Stimulated activated naive CD4-positive, alpha-beta T cell treated with Interleukin-2 at 50 U/mL for 16 hours (primary cell): ENCODE data around the gene CDH23.

Source experiments
- DNase-seq: peaks from one replicate; lab custom pipeline; 2025; lab: John Stamatoyannopoulos, UW

CDH23 gene

DNA sequence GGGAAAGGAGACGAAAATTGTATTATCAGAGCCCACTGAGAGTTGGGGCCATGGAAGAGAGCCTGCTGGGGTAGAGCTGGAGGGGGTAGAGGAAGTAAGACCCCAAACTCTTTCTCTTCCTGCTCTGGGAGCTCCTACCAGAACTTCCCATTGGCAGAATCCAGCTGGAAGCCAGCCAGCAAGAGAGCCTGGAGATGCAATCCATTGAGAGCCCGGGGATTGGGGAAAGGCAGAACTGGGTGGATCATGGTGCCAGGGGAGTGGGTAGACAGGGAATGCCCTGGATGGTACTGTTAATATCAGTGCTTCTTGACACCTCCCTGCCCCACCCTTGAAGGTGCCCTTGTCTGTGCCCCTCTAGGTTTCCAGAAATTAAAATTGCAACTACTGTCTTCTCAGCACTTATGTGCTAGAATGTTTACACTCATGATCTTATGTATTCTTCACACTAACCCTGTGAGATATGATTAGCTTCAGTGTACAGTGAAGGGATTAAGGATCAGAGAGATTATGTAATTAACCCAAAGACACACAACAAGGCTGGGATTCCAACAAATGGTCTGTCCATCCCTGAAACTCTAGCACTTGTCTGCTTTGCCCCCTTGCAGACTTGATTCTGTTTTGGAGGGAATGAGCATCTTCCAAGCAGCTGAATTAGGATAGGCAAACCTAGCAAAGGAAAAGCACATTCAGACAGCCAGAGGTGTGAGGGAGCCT, 168.7 kb downstream of the CDH23 start:
- no peak for DNase-seq

DNA sequence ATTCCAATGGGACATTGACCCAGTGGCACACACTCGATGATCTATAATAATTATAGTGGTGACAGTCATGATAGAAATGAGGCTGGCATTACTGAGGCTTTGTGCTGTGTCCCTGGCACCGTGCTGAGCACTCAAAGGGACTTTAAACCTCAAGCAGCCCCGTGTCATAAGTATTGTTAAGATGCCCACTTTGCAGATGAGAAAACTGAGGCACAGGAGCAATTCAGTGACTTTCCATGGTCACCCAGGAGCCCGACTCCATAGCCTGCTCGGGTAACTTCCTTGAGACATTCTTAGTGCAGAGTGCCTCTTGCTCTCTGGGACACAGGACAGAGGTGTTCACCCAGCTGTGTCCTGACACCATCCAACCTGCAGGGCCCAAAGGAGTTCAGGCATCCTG, 170.3 kb downstream of the CDH23 start:
- no peak for DNase-seq

DNA sequence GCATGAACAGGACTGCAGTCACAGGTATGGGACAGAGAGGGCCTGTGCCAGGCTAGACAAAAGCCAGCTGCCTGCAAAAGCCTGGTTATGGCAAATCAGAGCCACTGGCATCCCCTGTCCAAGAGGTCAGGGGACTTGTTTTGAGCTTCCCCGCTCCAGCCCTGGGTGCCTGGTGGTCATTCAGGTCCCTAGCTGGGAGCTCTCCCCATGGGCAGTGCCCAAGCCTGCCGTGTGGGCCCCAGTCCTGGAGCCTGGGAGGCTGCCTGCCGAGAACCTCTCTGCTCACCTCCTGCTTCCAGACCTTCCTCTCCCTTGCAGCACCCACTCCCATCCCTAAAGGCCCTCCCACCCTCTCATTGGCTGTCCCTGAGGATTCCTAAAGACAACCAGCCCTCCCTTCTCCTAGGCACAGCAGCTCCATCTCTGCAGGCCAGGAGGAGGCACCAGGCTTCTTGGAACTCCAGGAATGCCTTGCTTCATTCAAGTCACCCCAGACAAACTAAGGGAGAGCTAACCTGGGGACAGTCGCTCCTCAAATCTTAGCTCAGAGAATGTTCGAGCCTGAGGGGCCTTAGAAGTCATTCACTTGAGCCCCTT, 172.3 kb downstream of the CDH23 start:
- DNase-seq = no peak

DNA sequence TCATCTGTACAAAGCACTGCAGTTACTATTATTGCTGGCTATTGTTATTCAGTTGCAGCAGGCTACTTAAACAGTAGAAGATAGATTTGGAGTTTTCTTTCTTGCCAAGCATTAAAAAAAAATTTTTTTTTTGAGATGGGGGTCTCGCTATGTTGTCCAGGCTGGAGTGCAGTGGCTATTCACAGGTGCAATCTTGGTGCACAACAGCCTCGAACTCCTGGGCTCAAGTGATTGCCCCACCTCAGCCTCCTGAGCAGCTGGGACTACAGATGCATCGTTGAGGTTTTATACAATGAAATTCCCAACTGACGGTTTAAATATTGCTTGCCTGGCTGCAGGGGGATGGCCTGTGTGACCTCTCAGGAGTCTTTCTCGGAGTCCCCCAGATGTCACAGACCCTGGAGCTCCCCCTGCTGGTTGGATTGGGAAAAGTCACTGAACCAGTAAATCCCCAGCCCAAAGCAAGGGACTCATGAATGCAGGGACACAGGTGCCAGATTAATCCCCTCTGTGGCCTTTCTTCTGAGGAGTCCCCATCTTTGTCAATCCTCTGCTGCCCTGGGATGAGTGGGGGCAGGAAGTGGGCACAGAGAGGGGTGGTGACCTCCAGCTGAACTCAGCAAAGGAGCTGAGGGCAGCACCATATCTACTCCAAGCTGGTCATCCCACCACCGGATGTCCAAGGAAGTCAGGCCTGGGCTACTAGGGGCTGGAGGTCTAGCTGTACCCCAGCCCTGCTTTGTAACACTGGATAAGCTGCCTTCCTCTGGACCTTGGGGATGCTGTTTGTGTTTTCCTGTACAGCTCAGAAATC, 173.3 kb downstream of the CDH23 start:
- peak; percentile 63 for DNase-seq

DNA sequence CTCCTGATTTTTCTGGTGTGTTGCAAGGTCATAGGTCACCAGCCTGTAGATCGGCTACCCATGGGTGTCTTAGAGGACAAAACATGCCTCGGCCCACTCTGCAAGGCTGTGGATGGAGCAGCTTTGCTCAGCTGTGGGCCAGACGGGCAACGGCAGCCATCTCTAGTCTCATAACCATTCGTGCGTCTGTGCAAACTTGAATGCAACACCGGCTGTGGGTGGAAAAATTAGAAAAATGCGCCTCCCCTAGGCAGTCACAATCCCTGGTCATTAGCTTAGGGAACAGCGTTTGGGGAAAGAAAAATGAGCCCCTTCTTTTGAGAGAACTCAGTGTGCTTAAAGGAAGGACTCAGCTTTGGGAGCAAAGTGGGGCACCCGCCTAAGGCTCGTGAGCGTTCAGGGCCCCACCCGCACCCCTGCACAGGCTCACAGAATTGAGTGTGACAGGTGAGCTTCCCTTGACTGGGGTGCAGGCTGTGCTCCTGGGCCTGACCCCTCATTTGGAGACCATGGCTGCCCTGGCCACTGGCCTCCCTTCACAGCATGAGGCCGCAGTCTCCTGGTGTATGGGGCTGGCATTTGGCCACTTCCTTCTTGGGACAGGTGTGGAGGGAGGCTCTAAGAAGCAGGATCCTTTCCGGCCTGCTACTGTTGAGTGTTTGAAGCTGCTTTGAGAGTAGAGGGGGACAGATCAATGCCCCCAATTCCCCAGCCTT, 174.9 kb downstream of the CDH23 start:
- DNase-seq = no peak

DNA sequence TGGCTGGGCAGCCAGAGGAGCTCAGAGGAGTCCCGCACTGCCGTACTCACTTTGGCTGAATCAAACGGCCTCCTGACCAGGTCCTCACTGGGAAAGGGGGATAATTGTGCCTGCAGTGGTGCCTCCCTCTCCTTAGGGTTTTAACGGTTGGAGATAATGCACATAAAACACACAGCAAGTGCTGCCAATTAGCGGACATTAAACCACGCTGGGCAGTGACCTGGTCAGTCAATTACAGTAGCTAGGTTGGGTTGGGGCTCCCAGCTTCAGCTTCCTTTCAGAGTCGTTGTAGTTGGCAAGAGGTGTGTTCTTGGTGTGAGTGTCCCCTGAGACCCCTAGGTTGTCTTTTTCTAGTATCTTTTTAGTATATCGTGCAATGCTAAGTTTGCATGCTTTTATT, 176.2 kb downstream of the CDH23 start:
- no peak for DNase-seq

DNA sequence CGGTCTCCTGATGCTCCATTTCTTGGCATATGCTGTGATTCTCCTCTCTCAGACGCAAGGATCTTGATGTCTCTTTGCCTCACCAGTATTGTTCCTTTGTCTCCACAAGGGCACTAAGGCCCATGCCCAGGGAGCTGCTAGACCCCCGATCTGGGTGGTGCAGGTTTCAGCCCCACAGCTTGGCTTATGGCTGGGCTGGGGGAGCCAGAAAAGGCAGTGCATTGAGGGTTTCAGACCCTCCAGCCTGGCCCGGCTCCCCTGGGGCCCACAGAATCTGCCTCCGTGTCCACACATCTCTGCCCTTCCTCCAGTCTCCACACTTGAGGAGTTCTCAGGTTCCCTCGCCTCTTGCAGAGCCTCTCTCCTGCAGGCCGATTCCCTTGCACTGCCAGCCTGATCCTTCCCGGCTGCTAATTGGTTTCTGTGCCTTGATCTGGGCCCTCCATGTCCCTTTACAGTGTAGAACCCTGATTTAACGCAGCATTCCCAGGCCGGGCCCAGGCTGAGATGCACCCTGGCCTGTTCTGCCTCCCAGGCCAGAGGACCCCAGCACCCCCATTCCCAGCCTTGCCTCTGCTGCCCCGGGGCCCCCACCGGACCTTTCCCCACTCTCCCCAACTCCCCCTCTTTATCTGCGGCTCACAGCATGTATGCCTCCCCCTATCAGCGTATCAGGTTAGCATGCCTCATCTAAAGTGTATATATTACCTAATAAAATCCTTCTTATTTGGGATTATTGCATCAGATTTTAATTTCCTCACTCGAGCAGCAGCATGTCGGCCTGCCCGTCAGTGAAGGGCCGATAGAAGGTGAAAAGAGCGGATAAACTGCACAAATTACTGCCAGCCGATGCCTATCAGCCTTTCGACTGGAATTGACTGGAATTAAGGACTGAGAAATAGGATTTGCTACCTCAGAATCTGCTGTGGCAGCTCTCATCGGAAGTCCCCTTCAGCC, 177.1 kb downstream of the CDH23 start:
- no peak for DNase-seq

DNA sequence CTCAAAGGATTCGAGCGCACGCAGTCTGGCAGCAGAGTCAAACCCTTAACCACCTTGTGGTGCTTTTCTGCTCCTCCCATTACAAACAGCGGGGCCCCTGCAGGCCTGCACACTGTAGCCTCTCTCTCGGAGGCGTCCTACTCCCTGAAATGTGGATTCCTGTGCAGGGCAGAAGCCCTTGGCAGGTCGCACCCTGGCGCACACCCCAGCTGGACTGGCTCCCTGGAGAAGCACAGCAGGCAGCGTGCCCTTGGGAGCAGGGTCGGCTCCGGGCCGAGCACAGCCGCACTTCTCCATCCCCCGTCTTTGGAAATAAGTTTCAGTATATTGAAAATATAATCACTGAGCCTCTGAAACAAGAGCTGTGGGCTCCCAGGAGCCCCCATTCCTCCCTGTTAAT, 178.7 kb downstream of the CDH23 start:
- DNase-seq = no peak

DNA sequence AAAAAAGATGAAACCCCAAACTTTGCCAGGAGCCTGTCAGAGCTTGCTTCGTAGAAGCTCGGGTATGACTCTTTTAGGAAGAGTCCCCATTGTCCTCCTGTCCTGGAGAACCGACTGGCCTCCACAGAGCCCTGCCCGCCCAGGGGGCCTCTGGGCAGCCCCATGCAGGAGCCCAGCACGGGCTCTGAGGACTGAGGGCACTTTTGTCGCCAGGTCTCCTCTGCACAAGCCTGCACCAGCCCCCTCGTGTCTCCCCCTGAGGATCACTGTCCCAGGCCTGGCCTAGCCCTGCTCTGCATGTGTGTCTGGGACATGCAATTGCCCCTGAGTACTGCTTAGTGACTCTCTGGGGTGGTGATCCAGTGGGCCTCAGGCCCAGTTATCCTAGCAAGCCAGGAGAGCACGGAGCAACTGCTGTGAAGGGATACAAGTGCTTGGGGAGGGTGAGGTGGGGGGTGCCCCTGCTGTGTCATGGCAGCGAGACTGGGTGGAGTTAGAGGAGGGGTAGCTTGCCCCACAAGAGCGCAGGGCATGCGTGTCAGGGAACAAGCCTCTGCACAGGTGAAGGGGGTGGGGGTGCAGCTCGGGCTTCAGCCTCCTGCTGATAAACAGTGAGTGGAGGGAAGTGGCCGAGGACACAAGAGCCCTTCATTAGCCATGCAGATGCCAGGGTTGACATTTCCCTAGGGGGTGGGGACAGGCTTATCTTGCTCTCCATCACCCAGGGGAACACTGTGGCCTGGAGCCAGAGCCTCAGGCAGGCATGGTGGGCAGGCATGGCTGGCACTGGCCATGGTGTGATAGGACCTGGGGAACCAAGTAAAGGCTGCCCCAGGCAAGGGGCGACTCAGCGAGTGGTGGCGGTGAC, 179.4 kb downstream of the CDH23 start:
- DNase-seq = no peak

DNA sequence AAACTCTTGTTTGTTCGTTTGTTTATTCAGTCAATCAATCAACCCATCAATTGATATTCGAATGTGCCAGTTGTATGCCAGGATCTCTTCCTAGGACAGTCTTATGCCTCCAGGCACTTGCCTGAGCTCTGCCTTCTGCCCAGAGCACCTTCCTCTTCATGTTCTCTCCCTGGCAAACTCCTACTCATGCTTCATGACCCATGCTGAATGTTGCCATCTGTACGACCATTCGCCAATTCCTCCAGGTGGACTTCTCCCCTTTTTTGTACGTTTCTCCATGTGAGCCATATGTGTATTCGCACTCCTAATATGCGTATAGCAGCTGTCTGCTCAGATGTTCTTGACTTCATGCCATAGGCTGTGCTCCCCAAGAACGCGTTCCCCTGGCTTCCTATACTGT, 180.1 kb downstream of the CDH23 start:
- no peak for DNase-seq

DNA sequence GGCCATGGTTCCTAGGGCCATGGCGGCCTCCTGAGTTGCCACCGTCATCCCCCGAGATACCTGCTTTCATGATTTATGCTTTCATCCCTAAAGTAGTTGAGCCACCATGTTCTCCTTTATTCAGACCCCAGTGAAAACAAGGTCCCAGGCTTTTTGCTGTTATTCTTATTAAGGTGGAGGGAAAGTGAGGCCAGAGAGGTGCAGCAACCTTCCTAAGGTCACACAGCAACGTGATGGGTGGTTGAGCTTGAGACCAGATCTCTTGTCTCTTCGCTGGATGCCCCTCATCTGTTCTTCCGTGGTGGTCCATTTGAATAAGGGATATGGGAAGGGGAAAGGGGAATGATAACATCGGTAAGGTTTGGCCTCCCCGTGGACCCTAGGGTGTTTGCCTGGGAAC, 180.6 kb downstream of the CDH23 start:
- no peak for DNase-seq

DNA sequence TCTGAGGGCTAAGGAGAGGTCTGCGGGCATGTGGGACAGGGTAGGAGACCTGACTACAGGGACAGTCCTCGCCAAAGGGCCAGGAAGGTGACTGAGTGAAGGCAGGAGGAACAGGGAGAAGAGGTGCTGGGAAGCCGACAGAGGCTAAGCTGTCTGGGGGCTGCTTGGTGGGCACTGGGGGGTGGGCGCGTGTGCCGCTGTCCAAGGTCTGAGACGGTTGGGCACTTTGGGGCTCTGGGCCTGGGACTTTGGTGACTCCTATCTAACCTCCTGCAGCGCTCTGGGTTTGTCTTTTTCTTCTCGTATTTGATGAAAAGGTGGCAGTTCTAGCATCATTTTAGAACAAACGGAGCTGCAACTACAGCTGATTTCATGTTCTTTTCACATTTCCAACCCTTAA, 181.3 kb downstream of the CDH23 start:
- no peak for DNase-seq

DNA sequence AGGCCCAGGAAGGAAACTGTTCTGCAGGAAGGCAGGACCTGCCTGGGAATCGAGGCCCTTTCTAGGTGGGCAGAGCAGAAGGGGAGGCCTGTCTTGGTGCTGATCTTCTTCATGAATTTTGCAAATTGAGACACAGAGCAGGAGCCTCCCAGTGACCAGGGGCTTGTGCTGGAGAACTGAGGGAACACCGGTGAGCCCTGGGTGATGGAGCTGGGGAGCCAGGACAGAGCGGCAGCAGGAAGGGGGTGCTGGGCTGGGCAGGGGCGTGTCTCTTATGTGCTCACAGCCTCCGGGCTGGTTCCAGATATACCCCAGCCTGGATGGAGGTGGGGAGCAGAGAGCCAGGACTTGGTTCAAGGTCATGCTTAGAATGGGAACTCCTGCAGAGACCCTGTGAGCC, 182.9 kb downstream of the CDH23 start:
- DNase-seq = no peak

DNA sequence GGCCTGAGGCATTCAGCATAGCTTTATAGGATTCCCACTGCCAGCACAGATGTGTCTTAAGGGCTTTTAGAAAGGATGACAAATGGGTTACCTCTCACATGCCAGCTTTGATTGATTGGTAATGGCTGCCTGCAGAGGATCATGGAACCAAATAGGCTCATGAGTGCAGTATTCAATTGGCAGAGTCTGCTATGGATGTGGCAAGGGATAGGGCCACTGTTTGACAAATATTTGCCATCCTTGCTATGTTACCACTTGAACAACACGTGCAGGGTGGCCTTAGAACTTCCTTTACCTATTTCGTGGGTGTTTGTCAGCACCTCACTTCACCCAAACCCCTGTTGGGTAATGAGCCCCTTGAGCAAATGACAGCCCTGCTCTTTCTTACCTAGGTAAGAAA, 183.7 kb downstream of the CDH23 start:
- DNase-seq = no peak

DNA sequence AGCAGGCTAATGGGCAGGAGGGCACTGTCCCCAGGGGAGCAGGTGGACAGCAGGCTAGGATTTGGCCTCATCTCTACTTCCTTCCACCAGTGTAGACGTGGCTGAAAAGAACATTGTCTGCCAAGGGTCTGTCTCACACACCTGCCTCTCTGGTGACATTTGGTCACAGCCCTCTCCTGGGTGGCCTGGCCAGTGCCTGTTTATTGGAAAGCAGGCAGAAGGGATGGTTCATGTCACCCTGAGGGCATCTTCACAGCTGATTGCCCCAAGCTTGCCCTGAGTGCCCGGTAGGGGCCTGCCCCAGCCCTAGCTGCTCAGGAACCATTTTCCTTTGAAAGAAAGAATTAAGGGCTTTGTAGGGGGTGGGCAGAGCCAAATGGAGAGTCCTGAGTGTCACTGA, 184.2 kb downstream of the CDH23 start:
- no peak for DNase-seq

DNA sequence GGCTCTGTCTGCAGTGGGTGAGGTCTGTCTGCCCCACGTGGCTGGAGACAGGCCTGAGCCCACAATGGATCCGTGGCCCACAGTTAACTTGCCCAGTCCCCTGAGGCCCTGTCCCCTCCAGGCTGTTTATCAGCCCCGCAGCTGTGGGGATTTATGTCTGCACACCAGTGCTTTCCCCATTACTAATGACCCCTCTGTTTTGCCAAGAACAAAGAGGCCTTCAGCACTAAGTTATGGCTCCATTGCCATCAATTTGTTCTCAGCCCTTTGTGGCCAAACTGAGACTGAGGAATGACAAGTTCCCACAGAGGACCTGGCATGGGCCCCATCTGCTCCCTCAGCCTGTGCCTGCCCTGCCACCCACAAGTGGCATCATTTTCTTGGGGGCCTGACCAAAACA, 184.7 kb downstream of the CDH23 start:
- no peak for DNase-seq

DNA sequence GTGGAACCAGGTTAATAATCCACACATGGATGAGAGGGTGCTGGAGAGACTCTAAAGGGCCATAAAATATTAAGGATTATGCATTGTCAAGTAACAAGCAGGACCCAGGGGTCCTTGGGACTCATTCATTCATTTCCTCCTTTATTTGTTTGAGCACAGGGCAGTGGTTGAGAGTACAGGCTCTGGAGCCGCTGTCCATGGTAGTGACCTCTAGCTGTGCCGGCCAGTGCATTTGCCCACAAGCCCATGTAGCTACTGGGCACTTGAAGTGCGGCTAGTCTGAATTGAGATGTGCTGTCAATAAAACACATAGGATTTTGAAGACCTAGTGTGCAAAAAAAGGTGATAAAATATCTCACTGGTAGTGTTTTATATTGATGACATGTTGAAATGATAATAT, 185.3 kb downstream of the CDH23 start:
- no peak for DNase-seq

DNA sequence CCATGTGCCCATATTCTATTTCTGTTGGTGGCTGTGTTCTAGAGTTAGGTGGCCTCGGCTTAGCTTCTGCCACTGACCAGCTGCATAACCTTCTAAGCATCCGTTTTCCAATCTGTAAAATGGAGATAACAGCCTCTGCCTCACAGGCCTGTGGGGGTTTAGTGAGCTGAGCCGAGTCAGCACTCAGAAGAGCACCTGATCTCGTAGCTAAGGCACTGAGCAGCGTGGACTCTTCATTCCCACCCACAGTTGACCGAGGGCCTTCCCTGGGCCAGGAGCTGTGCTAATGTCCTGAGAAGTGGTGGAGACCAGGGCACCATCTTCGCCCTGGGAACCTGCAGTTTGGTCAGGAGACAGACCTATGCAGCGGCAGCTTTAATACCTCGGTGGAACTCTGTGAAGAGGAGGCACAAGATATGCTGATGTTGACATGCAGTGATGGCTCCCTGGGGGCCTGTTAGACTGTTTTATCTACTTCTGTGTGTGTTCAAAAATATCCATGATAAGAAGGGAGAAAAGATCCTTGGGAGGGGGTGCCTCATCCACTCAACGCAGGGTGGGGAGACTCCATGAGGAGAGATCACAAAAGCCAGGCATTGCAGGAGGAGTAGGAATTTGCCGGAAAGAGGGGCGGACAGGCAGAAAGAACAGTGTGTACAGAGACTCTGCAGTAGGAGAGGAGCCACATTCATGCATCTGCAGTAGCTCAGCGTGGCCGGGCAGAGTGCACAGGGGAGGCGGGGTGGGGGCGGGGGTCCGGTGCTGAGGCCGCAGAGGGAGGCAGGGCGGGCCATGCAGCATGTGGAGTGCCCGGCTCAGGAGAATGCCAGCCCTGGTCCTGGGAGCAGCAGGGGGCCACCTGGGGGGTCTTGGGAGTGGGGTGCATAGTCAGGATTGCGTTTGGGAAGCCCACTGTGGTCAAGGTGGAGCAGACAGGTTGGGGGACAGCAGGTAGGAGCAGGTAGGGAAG, 186.1 kb downstream of the CDH23 start:
- no peak for DNase-seq

DNA sequence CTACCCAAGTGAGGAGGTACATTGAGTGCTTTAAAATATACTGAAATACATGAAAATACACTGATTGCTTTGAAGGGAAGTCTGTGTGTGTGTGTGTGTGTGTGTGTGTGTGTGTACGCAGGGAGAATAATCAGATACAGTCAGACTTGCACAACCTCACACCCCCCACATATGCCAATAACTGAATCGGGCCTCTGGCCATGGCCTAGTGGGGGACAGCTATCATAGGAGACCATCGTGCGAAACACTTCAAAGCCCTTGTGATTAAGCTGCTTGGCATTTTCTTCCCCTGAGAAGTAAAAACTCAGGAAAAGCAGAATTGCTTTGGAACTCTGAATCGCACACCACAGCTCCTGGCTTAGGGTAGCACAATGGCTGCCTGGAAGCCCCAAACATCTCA, 187.7 kb downstream of the CDH23 start:
- DNase-seq = no peak
